ENCODE results near the gene ITPR2.

- TF ChIP-seq CTCF (IDR thresholded peaks at IDR 0.05) (no peak), JUN (IDR thresholded peaks at IDR 0.05) (no peak), CHD2 (IDR thresholded peaks at IDR 0.05; ENCODE audit: low read length, partially characterized antibody) (no peak), POLR2A (IDR thresholded peaks at IDR 0.05; ENCODE audit: low read length) (no peak), REST (IDR thresholded peaks at IDR 0.05) (no peak), MYC (IDR thresholded peaks at IDR 0.05; ENCODE audit: borderline replicate concordance, low read length) (no peak), HOXB13 (CRISPR knock-in tag; IDR thresholded peaks at IDR 0.05; ENCODE audit: low read depth) (no peak), EHMT2 (IDR thresholded peaks at IDR 0.05; ENCODE audit: low read depth) (no peak), USF2 (IDR thresholded peaks at IDR 0.05) (no peak), NPAS2 (CRISPR knock-in tag; IDR thresholded peaks at IDR 0.05; ENCODE audit: borderline replicate concordance) (no peak), MAFK (IDR thresholded peaks at IDR 0.05; ENCODE audit: partially characterized antibody) (no peak), EP300 (IDR thresholded peaks at IDR 0.05) (no peak), KDM5A (IDR thresholded peaks at IDR 0.05) (no peak), RAD21 (conservative IDR thresholded peaks at IDR 0.05 in 1 of 2, IDR thresholded peaks at IDR 0.05 in 1 of 2) (no peak)
Measured at GRCh38 chr12:26698186-26698585, 134.8 kb downstream of the ITPR2 start.

Measured in A549 (cell line).